ENCODE results near the gene TMEM132D. TPM values are rescaled to one million over a fixed set of nuclear protein-coding genes. Genes with fewer than 3 reads are reported as not detected.
"Not testable (repeated sequence)": the region's sequence is repeated elsewhere in the genome, so short reads cannot be mapped to it uniquely, and the experiment has no call there.

The TMEM132D gene
- total RNA-seq, 1 donor from 2014 or later: 1.6 TPM

- Histone ChIP-seq H3K9ac (ENCODE audit: low read depth in 1 of 3, low read length in 3 of 3) (no peak overlapping the region), H3K27me3 (ENCODE audit: control insufficient read depth in 3 of 3, insufficient read depth in 3 of 3, low read length in 3 of 3) (peaks cover 13 to 42% (median 19%) of the 10 kb centered on the region in 3 donors), H3K9me3 (ENCODE audit: control insufficient read depth in 3 of 3, low read length in 3 of 3) (no peaks in the 10 kb centered on the region), H3K4me3 (ENCODE audit: low read length in 3 of 3) (no peak overlapping the region), H3K4me1 (ENCODE audit: control insufficient read depth in 3 of 3, insufficient read depth in 3 of 3, low read length in 3 of 3) (no peaks in the 10 kb centered on the region), H3K27ac (ENCODE audit: low read depth, low read length) (no peak overlapping the region), H3K36me3 (ENCODE audit: control insufficient read depth in 3 of 3, insufficient read depth in 3 of 3, low read length in 3 of 3) (no peaks in the 10 kb centered on the region)
These were observed 506 bp downstream of the TMEM132D start for GRCh38 chr12:129903092-129903945.

- H3K27ac ChIP-seq (ENCODE audit: low read depth, low read length): no peak overlapping the region
- no peaks in the 10 kb centered on the region for H3K9me3 ChIP-seq (ENCODE audit: control insufficient read depth in 3 of 3, low read length in 3 of 3)
- H3K4me1 ChIP-seq (ENCODE audit: control insufficient read depth in 3 of 3, insufficient read depth in 3 of 3, low read length in 3 of 3): no peaks in the 10 kb centered on the region
- peaks cover 13 to 35% (median 19%) of the 10 kb centered on the region in 3 donors for H3K27me3 ChIP-seq (ENCODE audit: control insufficient read depth in 3 of 3, insufficient read depth in 3 of 3, low read length in 3 of 3)
- H3K4me3 ChIP-seq (ENCODE audit: low read length in 3 of 3): no peak overlapping the region
- H3K9ac ChIP-seq (ENCODE audit: low read depth in 1 of 3, low read length in 3 of 3): no peak overlapping the region
- H3K36me3 ChIP-seq (ENCODE audit: control insufficient read depth in 3 of 3, insufficient read depth in 3 of 3, low read length in 3 of 3): no peaks in the 10 kb centered on the region
These were observed 1.3 kb downstream of the TMEM132D start for GRCh38 chr12:129902371-129903091.

GRCh38 chr12:129901254-129901653 lies 2.6 kb downstream of the TMEM132D start:
- Histone ChIP-seq H3K4me1 (ENCODE audit: control insufficient read depth in 3 of 3, insufficient read depth in 3 of 3, low read length in 3 of 3) (no peaks in the 10 kb centered on the region), H3K9me3 (ENCODE audit: control insufficient read depth in 3 of 3, low read length in 3 of 3) (no peaks in the 10 kb centered on the region), H3K36me3 (ENCODE audit: control insufficient read depth in 3 of 3, insufficient read depth in 3 of 3, low read length in 3 of 3) (no peaks in the 10 kb centered on the region), H3K27me3 (ENCODE audit: control insufficient read depth in 3 of 3, insufficient read depth in 3 of 3, low read length in 3 of 3) (peaks cover 13 to 29% (median 19%) of the 10 kb centered on the region in 3 donors), H3K9ac (ENCODE audit: low read depth in 1 of 3, low read length in 3 of 3) (no peak overlapping the region), H3K27ac (ENCODE audit: low read depth, low read length) (no peak overlapping the region), H3K4me3 (ENCODE audit: low read length in 3 of 3) (no peak overlapping the region)

- Histone ChIP-seq H3K27me3 (ENCODE audit: control insufficient read depth in 3 of 3, insufficient read depth in 3 of 3, low read length in 3 of 3) (peaks cover 13 to 28% (median 19%) of the 10 kb centered on the region in 3 donors), H3K9ac (ENCODE audit: low read depth in 1 of 3, low read length in 3 of 3) (no peak overlapping the region), H3K4me3 (ENCODE audit: low read length in 3 of 3) (no peak overlapping the region), H3K9me3 (ENCODE audit: control insufficient read depth in 3 of 3, low read length in 3 of 3) (no peaks in the 10 kb centered on the region), H3K27ac (ENCODE audit: low read depth, low read length) (no peak overlapping the region), H3K4me1 (ENCODE audit: control insufficient read depth in 3 of 3, insufficient read depth in 3 of 3, low read length in 3 of 3) (no peaks in the 10 kb centered on the region), H3K36me3 (ENCODE audit: control insufficient read depth in 3 of 3, insufficient read depth in 3 of 3, low read length in 3 of 3) (no peaks in the 10 kb centered on the region)
These were observed 3.5 kb downstream of the TMEM132D start for GRCh38 chr12:129900306-129900705.

- H3K4me3 ChIP-seq (ENCODE audit: low read length in 3 of 3); H3K36me3 ChIP-seq (ENCODE audit: control insufficient read depth in 3 of 3, insufficient read depth in 3 of 3, low read length in 3 of 3); H3K9me3 ChIP-seq (ENCODE audit: control insufficient read depth in 3 of 3, low read length in 3 of 3); H3K27ac ChIP-seq (ENCODE audit: low read depth, low read length); H3K4me1 ChIP-seq (ENCODE audit: control insufficient read depth in 3 of 3, insufficient read depth in 3 of 3, low read length in 3 of 3); H3K9ac ChIP-seq (ENCODE audit: low read depth in 1 of 3, low read length in 3 of 3): not testable (repeated sequence)
- peaks cover 8 to 21% (median 11%) of the 10 kb centered on the region in 3 donors for H3K27me3 ChIP-seq (ENCODE audit: control insufficient read depth in 3 of 3, insufficient read depth in 3 of 3, low read length in 3 of 3)
These were observed 4.8 kb downstream of the TMEM132D start for GRCh38 chr12:129899045-129899444.

GRCh38 chr12:129893691-129894090 lies 10.1 kb downstream of the TMEM132D start:
- H3K27me3 ChIP-seq (ENCODE audit: control insufficient read depth in 3 of 3, insufficient read depth in 3 of 3, low read length in 3 of 3): no peaks in the 10 kb centered on the region
- H3K9ac ChIP-seq (ENCODE audit: low read depth in 1 of 3, low read length in 3 of 3): no peak overlapping the region
- H3K27ac ChIP-seq (ENCODE audit: low read depth, low read length): no peak overlapping the region
- H3K9me3 ChIP-seq (ENCODE audit: control insufficient read depth in 3 of 3, low read length in 3 of 3): no peaks in the 10 kb centered on the region
- H3K4me3 ChIP-seq (ENCODE audit: low read length in 3 of 3): no peak overlapping the region
- no peaks in the 10 kb centered on the region for H3K36me3 ChIP-seq (ENCODE audit: control insufficient read depth in 3 of 3, insufficient read depth in 3 of 3, low read length in 3 of 3)
- no peaks in the 10 kb centered on the region for H3K4me1 ChIP-seq (ENCODE audit: control insufficient read depth in 3 of 3, insufficient read depth in 3 of 3, low read length in 3 of 3)

- no peaks in the 10 kb centered on the region for H3K36me3 ChIP-seq (ENCODE audit: control insufficient read depth in 3 of 3, insufficient read depth in 3 of 3, low read length in 3 of 3)
- no peak overlapping the region for H3K4me3 ChIP-seq (ENCODE audit: low read length in 3 of 3)
- no peaks in the 10 kb centered on the region for H3K9me3 ChIP-seq (ENCODE audit: control insufficient read depth in 3 of 3, low read length in 3 of 3)
- no peaks in the 10 kb centered on the region for H3K4me1 ChIP-seq (ENCODE audit: control insufficient read depth in 3 of 3, insufficient read depth in 3 of 3, low read length in 3 of 3)
- no peak overlapping the region for H3K27ac ChIP-seq (ENCODE audit: low read depth, low read length)
- H3K27me3 ChIP-seq (ENCODE audit: control insufficient read depth in 3 of 3, insufficient read depth in 3 of 3, low read length in 3 of 3): no peaks in the 10 kb centered on the region
- no peak overlapping the region for H3K9ac ChIP-seq (ENCODE audit: low read depth in 1 of 3, low read length in 3 of 3)
These were observed 16.7 kb downstream of the TMEM132D start for GRCh38 chr12:129887101-129887500.

- H3K9ac ChIP-seq (ENCODE audit: low read depth in 1 of 3, low read length in 3 of 3): no peak overlapping the region
- H3K36me3 ChIP-seq (ENCODE audit: control insufficient read depth in 3 of 3, insufficient read depth in 3 of 3, low read length in 3 of 3): no peaks in the 10 kb centered on the region
- no peaks in the 10 kb centered on the region for H3K4me1 ChIP-seq (ENCODE audit: control insufficient read depth in 3 of 3, insufficient read depth in 3 of 3, low read length in 3 of 3)
- no peak overlapping the region for H3K4me3 ChIP-seq (ENCODE audit: low read length in 3 of 3)
- no peaks in the 10 kb centered on the region for H3K27me3 ChIP-seq (ENCODE audit: control insufficient read depth in 3 of 3, insufficient read depth in 3 of 3, low read length in 3 of 3)
- no peaks in the 10 kb centered on the region for H3K9me3 ChIP-seq (ENCODE audit: control insufficient read depth in 3 of 3, low read length in 3 of 3)
- no peak overlapping the region for H3K27ac ChIP-seq (ENCODE audit: low read depth, low read length)
These were observed 17.3 kb downstream of the TMEM132D start for GRCh38 chr12:129886541-129886940.

- no peak overlapping the region for H3K4me3 ChIP-seq (ENCODE audit: low read length in 3 of 3)
- no peak overlapping the region for H3K9ac ChIP-seq (ENCODE audit: low read depth in 1 of 3, low read length in 3 of 3)
- H3K9me3 ChIP-seq (ENCODE audit: control insufficient read depth in 3 of 3, low read length in 3 of 3): no peaks in the 10 kb centered on the region
- H3K27ac ChIP-seq (ENCODE audit: low read depth, low read length): no peak overlapping the region
- H3K4me1 ChIP-seq (ENCODE audit: control insufficient read depth in 3 of 3, insufficient read depth in 3 of 3, low read length in 3 of 3): no peaks in the 10 kb centered on the region
- H3K36me3 ChIP-seq (ENCODE audit: control insufficient read depth in 3 of 3, insufficient read depth in 3 of 3, low read length in 3 of 3): no peaks in the 10 kb centered on the region
- H3K27me3 ChIP-seq (ENCODE audit: control insufficient read depth in 3 of 3, insufficient read depth in 3 of 3, low read length in 3 of 3): no peaks in the 10 kb centered on the region
These were observed 18.5 kb downstream of the TMEM132D start for GRCh38 chr12:129885287-129885686.

- peaks cover 0 to 4% (median 0%) of the 10 kb centered on the region in 3 donors for H3K9me3 ChIP-seq (ENCODE audit: control insufficient read depth in 3 of 3, low read length in 3 of 3)
- H3K27me3 ChIP-seq (ENCODE audit: control insufficient read depth in 3 of 3, insufficient read depth in 3 of 3, low read length in 3 of 3): peaks cover 0 to 4% (median 0%) of the 10 kb centered on the region in 3 donors
- no peak overlapping the region for H3K4me3 ChIP-seq (ENCODE audit: low read length in 3 of 3)
- no peaks in the 10 kb centered on the region for H3K4me1 ChIP-seq (ENCODE audit: control insufficient read depth in 3 of 3, insufficient read depth in 3 of 3, low read length in 3 of 3)
- no peak overlapping the region for H3K27ac ChIP-seq (ENCODE audit: low read depth, low read length)
- H3K36me3 ChIP-seq (ENCODE audit: control insufficient read depth in 3 of 3, insufficient read depth in 3 of 3, low read length in 3 of 3): no peaks in the 10 kb centered on the region
- H3K9ac ChIP-seq (ENCODE audit: low read depth in 1 of 3, low read length in 3 of 3): no peak overlapping the region
These were observed 26.4 kb downstream of the TMEM132D start for GRCh38 chr12:129877411-129877810.
